HEK293 (cell line): ENCODE data around the gene IGLON5.

Source experiments
- ZNF776 ChIP-seq: fragments of 450-650 bp; formaldehyde crosslinking; IDR thresholded peaks from 2 replicates; pipeline ENCODE4 v1.5.0; 2017; ENCODE audit warnings: missing biosample characterization, missing genetic modification characterization, borderline replicate concordance
- TF ChIP-seq, protein P1 (sequence below): fragments of 450-650 bp; formaldehyde crosslinking; IDR thresholded peaks from 2 replicates; pipeline ENCODE4 v1.5.1; 2016; ENCODE audit warnings: missing biosample characterization, missing genetic modification characterization

DNA sequence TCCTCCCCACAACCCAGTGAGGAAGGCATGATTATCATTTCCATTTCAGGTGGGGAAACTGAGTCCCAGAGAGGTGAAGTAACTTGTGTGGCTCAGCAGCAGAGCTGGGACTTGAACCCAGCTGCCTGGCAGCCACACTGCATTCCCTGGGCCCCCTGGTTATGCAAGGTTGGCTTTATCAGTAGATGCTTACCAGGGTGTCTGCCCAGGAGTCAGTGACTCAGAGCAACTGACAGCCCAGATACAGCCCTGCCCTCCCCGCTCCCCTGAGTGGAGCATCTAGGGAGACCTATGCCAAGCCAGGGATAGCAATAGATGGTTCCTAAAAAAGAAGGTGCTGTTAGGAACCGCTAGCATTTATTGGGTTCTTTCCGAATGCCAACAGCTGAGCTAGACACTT, 5.9 kb downstream of the IGLON5 start:
- TF ChIP-seq ZNF776 (tag by site-specific recombination) = no peak
- TF ChIP-seq, protein P1, sequence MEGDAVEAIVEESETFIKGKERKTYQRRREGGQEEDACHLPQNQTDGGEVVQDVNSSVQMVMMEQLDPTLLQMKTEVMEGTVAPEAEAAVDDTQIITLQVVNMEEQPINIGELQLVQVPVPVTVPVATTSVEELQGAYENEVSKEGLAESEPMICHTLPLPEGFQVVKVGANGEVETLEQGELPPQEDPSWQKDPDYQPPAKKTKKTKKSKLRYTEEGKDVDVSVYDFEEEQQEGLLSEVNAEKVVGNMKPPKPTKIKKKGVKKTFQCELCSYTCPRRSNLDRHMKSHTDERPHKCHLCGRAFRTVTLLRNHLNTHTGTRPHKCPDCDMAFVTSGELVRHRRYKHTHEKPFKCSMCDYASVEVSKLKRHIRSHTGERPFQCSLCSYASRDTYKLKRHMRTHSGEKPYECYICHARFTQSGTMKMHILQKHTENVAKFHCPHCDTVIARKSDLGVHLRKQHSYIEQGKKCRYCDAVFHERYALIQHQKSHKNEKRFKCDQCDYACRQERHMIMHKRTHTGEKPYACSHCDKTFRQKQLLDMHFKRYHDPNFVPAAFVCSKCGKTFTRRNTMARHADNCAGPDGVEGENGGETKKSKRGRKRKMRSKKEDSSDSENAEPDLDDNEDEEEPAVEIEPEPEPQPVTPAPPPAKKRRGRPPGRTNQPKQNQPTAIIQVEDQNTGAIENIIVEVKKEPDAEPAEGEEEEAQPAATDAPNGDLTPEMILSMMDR (tag by site-specific recombination) = no peak
